ENCODE measurements around the gene NRXN3.

The NRXN3 gene

DNA sequence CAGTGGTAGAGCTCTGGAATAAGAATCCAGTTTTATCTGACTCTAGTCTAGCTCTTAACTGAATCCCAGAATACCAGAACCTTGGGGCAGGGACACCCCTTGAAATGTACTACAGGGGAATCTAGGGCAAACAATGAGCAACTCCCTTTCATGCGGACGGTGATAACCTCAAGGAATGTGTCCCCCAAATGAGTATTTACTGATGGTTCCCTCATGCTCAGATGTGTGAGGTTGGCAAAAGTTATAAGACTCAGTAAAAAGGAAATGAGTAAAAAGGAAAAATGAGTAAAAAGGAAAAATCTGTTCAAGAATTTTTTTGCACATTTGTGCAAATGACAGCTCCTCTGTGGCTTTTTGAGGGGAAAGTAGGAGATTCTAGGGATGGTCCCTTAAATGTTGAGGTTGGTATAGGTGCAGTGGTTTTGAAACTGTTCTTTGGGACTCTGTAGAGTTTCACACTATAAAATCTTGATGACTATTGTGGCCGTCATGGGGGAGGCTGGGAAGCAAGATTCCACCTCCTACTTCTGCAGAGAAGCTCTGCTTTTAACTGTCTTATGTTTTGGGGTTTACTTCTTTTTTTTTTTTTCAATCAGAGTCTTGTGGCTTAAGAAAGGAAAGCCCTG is 58.6 kb downstream of the NRXN3 start:
- DNase-seq: no peak
- in situ Hi-C loops (cut with MboI; ENCODE audit: low pct_unique_long_range_greater_than_20kb, low sequenced_read_pairs): no loop called here

DNA sequence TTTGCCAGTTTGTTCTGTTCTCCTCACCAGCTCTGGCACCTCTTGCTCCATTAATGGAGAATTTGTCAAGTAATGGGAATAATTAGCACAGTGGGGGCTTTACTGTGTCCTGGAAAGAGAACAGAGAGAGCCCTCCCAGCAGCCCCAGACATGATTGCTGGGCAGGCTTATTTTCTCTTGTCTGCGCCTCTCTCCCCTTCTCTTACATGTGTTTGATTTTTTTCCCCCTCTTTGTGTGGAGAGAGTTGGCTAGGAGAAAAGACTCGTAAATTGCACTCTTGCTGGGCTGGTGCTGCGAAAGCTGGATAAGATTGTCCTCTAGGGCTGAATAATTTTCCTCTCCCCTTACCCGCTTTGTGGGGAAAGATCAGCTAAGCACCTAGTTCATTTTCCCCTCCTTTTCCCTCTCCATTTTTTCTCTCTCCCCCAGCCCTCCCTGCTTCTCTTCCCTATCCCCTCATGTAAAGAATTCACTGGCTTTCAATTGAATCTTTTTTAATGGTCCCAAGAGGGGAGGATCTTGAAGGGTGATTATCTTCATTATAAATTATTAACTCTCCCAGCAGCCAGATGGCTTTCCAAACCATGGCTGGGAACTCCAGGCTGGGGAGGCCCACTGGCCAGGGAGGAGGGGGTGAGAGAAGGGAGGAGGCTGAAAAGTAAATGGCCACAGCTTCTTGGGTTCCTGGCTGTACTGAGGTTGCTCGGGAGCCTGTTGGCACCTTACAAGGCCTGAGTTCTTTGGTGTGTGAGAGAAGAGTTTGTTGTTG is 62.2 kb downstream of the NRXN3 start:
- DNase-seq: no peak
- in situ Hi-C loops (cut with MboI; ENCODE audit: low pct_unique_long_range_greater_than_20kb, low sequenced_read_pairs): no loop called here

DNA sequence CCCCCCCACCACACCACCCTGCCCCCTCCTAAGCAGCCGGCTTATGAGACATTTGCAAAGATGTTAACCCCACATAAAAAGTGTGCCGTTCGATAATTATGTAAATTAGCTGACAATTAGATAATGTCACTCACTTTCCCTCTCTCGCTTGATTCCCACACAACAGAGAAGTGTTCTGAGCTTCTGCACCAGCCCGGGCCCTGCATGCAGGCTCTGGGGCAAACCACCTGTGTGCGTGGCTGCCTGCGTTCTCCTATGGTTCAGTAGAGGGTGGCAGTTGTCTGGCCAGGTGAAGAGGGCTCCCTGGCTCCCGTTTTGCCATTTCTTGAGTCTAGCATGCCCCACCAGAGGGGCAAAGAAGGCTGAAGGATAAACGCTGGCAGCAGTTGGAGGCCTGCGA is 68.0 kb downstream of the NRXN3 start:
- in situ Hi-C loops (cut with MboI; ENCODE audit: low pct_unique_long_range_greater_than_20kb, low sequenced_read_pairs): no loop called here

DNA sequence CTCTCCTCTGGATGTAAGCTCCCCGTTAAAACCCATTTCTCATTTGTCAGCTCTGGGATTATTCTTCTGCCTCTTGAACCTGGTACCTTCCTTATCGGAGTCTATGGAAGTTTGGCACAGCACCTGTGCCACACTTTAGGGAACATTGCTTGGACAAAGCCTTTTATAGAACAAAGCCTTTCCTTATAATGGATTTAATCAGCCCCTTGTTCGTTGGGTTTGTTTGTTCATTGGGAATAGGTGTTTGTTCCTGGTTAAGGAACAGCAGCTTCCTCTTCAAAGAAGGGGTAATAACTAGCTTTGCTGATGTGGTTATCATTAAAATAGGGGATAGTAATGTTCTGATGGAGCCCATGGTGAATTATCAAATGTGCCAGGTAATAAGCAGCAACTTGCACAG is 70.4 kb downstream of the NRXN3 start:
- in situ Hi-C loops (cut with MboI; ENCODE audit: low pct_unique_long_range_greater_than_20kb, low sequenced_read_pairs): no loop called here

More for the DNA sequence above, 68.0 kb downstream of the NRXN3 start:
- no peak for DNase-seq

DNA sequence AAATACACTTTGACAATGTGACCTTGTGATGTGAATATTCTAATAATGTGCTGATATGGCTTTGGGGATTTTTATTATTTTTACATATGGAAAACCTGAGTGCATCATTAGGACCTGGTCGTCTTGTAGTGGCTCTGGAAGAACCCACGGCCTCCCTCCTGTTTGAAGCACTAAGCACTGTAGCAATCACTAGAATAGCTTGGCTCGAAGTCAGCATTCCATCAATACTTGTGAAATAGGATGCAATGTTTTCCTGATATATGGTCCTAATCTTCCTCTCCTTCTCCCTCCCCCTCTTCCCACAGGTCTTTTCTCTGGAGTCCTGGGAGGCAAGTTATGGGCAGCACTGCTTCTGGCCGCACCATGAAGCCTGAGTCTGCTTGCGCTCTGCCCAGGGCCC is 71.9 kb downstream of the NRXN3 start:
- no peak for DNase-seq
- in situ Hi-C loops (cut with MboI; ENCODE audit: low pct_unique_long_range_greater_than_20kb, low sequenced_read_pairs): no loop called here

More for the DNA sequence above, 70.4 kb downstream of the NRXN3 start:
- no peak for DNase-seq

DNA sequence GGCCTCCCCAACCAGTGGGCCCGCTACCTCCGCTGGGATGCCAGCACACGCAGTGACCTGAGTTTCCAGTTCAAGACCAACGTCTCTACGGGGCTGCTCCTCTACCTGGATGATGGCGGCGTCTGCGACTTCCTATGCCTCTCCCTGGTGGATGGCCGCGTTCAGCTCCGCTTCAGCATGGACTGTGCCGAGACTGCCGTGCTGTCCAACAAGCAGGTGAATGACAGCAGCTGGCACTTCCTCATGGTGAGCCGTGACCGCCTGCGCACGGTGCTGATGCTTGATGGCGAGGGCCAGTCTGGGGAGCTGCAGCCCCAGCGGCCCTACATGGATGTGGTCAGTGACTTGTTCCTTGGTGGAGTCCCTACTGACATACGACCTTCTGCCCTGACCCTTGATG is 73.0 kb downstream of the NRXN3 start:
- DNase-seq: no peak
- in situ Hi-C loops (cut with MboI; ENCODE audit: low pct_unique_long_range_greater_than_20kb, low sequenced_read_pairs): no loop called here

DNA sequence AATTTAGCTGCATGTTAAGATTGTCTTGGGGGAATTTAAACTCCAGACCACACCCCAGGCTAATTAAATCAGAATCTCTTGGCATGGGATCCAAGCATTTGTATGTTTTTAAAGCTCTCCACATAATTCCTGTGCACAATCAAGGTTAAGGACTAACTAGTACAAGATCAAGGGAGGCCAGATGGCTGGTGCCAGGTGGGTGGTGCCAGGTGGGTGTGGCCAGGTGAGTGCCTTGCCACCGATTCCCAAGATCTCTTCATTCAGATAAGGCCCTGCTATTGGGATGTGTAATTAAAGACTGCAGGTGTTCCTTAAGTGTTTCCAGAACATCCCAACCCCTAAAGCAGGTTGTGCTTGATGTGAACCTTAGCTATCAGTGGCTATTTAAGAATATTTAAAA is 75.1 kb downstream of the NRXN3 start:
- no peak for DNase-seq
- in situ Hi-C loops (cut with MboI; ENCODE audit: low pct_unique_long_range_greater_than_20kb, low sequenced_read_pairs): no loop called here

DNA sequence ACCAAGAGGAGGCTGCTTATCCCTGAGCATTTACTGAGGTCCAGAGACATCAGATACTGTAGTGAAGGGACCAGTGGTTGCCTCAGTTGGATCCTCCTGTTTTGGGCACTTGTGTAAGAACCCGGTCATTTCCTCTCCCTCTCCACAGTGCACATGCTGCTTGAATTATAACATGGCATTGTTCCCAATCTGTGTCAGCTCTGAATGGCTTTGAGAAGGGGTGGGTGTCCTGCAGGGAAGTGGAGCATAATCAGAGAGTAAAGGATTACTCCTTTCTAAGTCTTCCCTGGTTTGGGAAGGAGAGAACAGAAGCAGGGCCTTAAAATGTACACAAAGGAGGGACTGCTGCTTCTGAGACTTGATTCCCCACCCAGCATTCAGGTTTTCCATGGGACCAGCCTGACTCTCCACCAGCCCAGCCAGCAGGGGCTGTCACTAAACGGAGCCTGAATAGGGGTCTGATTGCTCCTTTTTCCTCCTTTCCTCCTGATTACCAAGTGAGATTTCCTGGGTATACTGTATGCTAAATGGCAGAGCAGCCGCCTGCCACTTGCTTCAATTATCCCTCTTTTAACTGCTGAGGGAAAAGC is 78.4 kb downstream of the NRXN3 start:
- in situ Hi-C loops (cut with MboI; ENCODE audit: low pct_unique_long_range_greater_than_20kb, low sequenced_read_pairs): no loop called here
- no peak for DNase-seq

DNA sequence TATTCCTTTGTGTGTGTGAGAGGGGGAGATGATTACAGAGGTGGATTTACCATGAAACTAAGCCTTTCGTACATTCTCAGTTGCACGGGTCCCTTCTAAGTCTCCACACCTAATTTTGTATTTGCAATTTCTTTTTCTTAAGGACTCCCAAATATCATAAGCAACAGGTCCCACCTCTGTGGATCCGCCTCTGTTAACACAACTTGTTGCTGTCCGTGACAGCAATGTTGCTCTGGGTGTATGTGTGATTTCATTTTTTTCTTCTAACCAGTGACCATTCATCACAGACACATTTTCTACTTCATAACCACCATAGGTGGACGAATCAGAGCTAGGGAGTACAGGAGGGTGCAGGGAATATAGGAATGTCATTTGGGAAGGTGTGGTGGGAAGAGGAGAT is 81.1 kb downstream of the NRXN3 start:
- DNase-seq: no peak
- in situ Hi-C loops (cut with MboI; ENCODE audit: low pct_unique_long_range_greater_than_20kb, low sequenced_read_pairs): no loop called here

DNA sequence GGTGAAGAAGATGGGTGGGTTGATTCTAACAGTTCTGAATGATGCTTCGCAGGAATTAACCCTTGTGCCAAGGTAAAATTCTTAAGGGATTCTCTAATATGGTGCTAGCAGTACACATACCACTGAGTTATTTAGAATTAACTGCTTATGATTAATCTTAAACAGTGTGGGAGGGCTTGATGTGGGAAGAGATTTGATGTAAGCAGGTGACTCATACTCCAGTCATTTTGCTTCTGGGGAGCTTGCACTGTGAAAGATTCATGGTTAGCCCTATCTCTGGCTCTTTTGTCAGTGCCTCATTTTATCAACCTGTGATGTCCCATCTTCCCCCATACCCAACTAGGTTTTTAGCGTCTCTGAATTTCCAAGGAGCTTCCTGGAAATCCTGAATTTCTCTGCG is 83.8 kb downstream of the NRXN3 start:
- in situ Hi-C loops (cut with MboI; ENCODE audit: low pct_unique_long_range_greater_than_20kb, low sequenced_read_pairs): no loop called here
- DNase-seq: no peak

DNA sequence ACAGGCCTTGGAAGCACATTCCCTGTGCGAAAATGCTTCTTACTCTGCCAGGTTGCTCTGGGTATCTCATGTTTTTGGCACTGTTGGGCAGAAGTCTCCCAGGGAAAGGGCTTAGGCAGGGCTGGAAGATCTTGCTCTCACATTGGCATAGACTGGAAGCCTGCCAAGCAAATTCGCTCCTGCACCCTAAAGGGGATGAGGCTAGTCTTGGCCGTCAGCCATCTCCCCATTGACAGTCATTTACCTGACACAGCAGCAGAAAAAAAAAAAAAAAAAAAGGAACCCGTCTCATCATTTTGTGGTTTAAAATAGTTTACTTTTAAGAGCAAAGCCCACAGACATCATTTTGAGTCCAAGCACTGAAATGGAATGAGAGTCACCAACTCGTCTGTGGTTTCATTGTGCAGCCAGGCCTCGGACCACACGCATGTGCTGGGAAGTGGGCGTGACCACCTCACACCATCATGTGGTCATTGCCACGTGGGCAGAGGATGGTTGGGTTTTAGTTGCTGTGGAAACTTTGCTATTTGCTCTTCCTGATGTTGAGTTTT is 84.8 kb downstream of the NRXN3 start:
- in situ Hi-C loops (cut with MboI; ENCODE audit: low pct_unique_long_range_greater_than_20kb, low sequenced_read_pairs): no loop called here
- DNase-seq: peak; percentile 7

DNA sequence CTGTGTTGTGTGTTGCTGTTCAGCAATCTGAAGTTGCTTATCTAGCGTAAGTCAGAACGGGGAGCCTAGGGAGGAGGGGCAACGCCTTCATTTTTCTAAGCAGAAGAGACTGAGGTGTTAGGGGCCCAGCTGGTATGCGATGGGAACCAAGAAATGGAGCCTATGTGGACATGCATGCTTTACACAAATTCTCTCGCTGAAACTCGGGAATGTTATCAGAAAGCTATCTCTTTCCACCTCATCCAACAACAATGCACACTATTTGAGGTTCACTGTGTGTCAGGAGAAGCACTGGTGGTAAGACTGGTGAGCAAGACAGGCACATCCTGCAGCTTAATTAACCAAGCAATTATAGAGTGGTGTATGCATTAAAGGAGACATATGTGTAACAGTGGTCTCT is 89.7 kb downstream of the NRXN3 start:
- DNase-seq: no peak
- in situ Hi-C loops (cut with MboI; ENCODE audit: low pct_unique_long_range_greater_than_20kb, low sequenced_read_pairs): no loop called here

DNA sequence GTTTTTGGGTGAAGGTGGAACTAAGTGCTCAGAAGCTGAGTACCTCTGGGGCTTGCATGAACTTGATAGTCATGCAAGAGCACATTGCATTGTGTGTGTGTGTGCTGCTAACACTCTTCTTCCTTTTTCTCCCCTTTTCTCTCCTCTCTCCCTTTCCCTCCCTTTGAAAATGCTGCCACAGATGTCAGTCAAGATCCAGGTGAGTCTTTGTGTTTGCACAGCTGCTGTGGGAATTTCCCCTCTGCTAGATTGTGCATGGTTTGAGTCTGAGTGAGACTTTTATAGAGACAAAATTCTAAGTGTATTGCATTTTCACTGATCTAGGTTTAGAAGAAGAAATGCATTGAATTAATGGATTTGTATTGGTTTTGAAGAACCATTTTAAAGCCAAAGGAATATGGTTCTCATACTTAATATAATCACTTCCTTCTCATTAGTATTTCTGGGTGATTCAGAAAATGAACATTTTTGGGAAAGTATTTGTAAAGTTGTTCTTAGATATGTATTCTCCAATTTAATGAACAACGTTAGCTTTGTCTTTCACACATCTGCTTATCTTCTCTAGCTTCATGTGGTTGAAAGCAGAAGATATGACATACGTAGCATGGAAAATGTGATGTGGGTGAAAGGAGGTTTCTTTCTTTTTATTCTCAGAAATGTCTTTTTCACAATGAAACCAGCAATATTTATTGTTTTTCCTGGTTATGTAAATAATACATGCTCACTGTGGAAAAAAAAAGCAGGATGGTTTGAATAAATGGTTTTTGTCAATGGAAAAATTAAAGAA is 108.5 kb downstream of the NRXN3 start:
- in situ Hi-C loops (cut with MboI; ENCODE audit: low pct_unique_long_range_greater_than_20kb, low sequenced_read_pairs): no loop called here
- no peak for DNase-seq

DNA sequence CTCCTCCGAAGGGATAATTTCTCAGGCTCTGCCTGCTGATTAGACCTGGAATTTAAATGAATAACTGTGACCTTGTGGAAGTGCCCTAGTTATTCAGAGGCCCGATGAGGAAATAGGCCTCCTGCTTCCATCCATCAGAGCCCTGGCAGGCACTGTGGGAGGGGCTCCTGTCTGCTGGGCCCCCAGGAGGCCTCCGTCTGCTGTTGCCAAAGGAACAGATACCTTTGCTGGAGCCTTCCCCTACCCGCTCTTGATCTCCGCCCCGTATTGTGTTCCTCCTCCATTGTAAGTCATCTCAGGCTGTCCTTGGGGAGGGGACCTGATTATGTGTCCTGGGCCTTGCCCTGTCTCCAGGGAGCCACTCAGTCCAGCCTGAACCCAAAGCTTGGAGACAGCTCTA is 112.3 kb downstream of the NRXN3 start:
- in situ Hi-C loops (cut with MboI; ENCODE audit: low pct_unique_long_range_greater_than_20kb, low sequenced_read_pairs): no loop called here
- DNase-seq: no peak

DNA sequence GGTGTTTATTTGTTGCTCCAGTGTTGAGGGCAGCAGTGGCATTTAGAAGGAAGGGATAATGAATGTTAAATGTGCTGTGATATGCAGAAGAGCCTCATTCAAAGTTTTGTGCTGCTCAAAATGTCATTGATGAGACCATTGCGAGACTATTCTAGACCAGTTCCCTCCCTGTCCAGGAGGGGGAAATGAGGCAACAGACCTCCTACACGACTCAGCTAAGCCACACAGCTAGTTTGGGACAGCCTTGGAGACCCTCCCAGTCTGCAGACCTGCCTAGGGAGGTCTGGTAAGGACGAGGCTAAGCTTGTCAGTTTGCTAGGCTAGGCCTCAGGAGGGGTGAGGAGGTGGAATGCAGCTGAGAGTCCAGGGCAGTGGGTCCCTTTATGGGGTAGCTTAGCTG is 116.0 kb downstream of the NRXN3 start:
- DNase-seq: no peak
- in situ Hi-C loops (cut with MboI; ENCODE audit: low pct_unique_long_range_greater_than_20kb, low sequenced_read_pairs): no loop called here

DNA sequence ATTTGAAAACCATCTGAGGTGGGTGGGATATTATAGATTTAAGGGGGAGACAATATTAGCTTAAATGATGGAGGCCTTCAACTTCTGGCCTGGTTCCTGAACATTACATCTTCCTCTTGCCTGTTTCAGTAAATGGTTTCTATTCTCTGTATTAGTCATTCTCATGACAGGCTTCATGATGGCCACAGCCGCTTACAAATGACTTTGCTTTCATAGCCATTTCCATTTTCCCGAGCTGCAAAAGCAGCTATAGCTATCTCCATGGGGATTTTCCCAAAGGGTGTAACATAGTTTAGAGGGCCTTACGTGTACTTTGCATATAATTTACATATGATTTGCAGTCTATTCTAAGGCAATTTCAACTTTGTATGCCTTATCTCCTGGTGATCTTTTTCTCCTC is 121.8 kb downstream of the NRXN3 start:
- no peak for DNase-seq
- in situ Hi-C loops (cut with MboI; ENCODE audit: low pct_unique_long_range_greater_than_20kb, low sequenced_read_pairs): no loop called here

DNA sequence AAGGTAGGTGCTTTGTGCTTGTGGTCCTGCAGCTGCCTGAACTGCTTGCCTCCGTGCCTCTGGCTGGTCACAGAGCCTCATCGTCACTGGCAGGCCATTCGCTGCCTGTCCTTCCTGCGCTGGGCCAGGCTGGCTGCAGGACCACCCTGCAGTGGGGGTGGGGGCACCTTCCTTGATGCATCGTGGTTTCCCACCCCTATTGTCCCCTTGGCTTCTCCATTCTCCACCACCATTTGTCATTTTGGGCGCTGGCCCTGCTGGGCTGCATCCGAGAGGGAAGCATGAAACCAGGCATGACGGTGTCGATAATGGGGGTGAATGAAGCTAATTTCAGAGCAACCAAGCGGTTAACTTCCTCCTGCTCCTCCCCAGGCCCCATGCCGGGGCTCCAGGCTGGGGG is 127.7 kb downstream of the NRXN3 start:
- in situ Hi-C loops (cut with MboI; ENCODE audit: low pct_unique_long_range_greater_than_20kb, low sequenced_read_pairs): no loop called here
- DNase-seq: no peak

DNA sequence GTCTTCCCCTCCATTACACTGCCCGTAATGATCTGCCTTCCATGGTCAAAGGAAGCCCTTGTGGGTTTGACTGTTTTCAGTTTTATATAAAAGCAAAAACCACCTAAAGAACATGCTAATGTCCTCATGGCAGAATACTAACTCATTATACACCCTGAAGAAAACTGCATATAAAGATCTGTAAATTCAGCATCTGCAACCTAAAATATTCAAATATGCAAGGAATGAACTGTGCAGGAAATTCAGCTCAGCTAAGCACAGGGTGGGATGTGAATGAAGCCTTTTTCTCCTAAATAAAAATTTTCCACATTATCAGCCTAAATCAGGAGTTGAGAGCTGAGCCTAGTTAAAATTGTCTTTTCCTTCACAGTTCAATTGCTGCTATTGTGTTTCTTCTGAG is 128.1 kb downstream of the NRXN3 start:
- DNase-seq: no peak
- in situ Hi-C loops (cut with MboI; ENCODE audit: low pct_unique_long_range_greater_than_20kb, low sequenced_read_pairs): no loop called here

DNA sequence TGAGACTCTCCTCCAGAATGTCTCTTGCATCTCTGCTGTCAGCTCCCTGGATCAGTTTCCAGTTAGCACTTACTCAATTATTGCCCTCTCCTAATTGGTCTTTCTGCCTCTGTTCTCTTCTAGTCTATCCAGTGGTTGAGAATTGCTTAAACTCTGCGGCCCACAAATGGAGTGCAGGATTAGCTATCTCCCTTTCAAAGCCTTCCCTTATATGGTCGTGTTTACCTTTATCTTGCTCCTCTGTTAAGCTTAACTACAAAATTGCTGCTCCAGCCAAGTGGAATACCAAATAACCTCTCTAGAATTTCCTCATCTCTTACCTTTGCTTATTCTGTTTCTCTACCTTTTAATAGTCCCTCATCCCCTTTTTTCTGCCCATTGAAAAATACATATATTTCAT is 132.7 kb downstream of the NRXN3 start:
- in situ Hi-C loops (cut with MboI; ENCODE audit: low pct_unique_long_range_greater_than_20kb, low sequenced_read_pairs): no loop called here
- DNase-seq: no peak

DNA sequence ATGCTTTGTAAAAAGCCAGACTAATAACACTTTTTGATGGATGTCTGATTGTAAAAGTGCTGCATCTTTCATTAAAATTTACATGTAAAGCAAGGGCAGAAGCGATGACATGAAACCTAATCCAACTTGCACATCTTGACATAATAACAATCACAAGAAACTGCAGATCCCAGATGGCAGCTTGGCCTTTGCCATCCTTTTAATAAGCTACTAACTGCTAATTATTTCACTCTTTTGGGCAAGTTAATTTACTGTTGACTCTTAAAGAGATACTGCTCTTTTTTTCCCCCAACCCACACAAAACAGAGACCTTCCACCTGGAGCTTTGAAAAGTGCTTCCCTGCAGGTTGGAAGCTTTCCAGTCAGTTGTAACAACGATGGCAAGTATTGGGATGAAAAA is 137.5 kb downstream of the NRXN3 start:
- DNase-seq: no peak
- in situ Hi-C loops (cut with MboI; ENCODE audit: low pct_unique_long_range_greater_than_20kb, low sequenced_read_pairs): no loop called here
